Right lobe of liver (tissue), 4 donors: Measurements from ENCODE around the gene TUBA8.

Experiments used
- CTCF ChIP-seq, 4 donors: fragments of 200-600 bp in 3 of 4; fragments of 450-650 bp in 1 of 4; IDR thresholded peaks; one replicate each; pipeline versions ENCODE4 v1.5.1 to v1.8.0; 2016 to 2022; ENCODE audit warnings: antibody characterized with exemption in 4 of 4, mild to moderate bottlenecking in 2 of 4
- POLR2A ChIP-seq: fragments of 450-650 bp; IDR thresholded peaks from one replicate; pipeline ENCODE4 v1.6.1; 2017; ENCODE audit warnings: antibody characterized with exemption, mild to moderate bottlenecking
- donor health status: DM: no; HTN: no; CAD: no.
- donor health status: DM: no; HTN: no; CAD: no.
- donor health status: DM: no; HTN: yes; CAD: no.

DNA sequence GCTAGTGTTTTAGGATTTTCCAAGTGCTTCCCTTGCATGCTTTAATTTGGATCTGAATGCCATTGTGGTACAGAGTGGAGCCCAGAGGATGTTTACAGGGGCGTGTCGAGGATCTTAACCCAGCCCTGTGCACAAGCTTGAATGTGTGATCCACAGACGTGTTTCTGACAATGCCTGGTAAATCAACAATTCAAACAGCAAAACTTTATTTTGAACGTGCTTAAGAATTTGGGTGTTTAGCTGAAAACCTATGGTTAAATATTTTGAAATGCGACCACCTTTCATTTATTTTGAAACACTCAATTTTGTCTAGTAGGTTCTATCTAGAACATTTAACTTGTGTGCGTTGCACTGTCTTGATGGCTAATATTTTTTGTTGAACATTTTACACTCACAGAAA is 1.8 kb downstream of the TUBA8 start:
- TF ChIP-seq CTCF (IDR thresholded peaks at IDR 0.05) (no peak), POLR2A (no peak)
